GM21737 (cell line): ENCODE results near the gene TEX48.

Experiments used
- ATAC-seq: cut with Tn5 transposase; IDR thresholded peaks from one replicate; pipeline ENCODE4 v1.9.1; 2021; ENCODE audit warnings: mild to moderate bottlenecking, moderate library complexity; ENCODE audit not compliant: unreplicated experiment

The TEX48 gene

DNA sequence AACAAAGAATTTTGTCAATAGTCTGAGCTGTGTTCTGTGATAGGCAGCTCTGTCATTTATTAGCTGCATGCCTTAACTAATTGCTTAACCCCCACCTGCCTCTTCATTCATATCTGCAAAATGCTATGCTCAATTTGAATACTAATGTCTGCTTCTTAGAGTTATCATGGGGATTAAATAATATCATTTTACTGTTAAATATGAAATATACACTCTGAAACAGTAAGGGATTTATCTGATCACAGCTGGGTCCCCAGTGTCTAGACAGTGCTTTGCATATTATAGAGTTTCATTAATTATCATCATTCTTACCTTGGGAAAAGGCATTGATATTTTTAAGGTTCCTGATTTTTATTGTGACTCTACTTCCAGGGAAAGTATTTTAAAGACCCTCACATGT, 12.0 kb downstream of the TEX48 start:
- ATAC-seq, result no peak

DNA sequence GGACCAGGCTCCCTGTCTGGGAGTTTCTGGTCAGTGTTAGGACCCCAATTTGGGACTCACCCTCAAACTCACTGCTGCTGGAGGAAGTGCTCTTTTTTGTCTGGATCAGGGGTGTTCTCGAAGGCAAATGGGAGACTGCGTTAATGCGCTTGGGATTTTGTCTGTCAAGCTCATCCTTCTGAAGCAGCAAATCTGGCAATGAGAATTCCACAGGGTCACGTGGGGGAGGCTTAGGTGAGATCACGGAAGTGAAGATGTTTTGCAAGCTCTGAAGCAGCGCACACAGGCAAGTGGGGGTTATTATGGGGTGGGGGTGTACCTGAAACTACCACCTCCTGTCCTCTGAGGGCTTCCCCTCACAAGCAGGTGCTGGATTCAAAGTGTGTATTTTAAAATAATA, 13.8 kb downstream of the TEX48 start:
- ATAC-seq, result no peak

DNA sequence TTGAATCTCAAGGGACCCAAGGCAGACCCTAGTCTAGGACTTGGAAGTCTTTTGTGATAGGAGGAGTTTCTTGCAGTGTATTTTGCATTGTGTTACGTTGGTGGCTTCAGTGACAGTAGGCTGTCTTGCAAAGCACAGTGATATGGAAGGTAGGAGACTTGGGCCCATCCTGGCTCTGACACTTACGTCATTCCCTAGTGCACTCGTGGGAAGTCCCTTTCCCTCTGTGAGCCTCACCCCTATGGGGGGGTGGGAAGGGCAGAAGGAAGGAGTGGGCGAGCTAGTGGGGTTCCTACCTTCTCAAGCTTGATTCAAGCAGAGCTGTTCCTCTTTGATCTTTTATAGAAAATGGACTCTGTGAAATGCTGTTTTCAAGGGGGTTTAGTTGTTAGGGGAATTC, 15.1 kb downstream of the TEX48 start:
- no peak for ATAC-seq

DNA sequence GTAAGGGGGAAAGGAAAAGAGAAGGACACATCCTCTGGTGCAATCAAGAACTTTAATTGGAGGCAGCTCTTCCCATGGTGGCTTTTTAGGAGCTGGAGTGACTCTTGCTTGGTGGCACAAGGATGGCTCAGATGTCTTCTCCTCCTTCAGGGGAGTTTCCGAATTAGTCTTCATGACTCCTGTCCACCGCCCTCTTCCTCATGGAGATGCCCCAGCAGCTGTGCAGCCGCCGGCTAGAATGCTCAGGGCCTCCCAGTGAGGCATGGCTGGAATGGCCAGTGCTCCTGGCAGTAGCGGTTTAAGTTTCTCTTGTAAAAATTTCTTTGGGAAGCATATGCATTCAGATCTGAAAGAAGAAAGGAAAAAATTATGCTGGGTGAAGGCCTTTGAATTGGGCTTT, 15.6 kb downstream of the TEX48 start:
- ATAC-seq, result no peak

DNA sequence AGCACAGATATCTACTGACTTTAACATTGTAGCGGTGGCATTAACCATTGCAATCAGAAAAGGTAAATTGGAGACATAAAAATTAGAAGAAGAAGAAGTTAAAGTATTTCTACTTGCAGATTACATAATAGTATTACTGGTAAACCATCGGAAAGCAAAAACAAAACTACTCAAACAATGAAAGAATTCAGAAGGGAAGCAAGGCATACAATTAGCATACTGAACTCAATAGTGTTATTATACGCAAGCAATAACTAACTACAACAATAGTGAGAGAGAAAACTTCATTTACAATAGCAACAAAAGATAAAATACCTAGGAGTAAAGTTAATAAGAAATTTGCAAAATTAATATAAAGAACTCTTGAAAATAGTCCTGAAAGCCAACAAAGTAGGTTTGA, 17.8 kb downstream of the TEX48 start:
- no peak for ATAC-seq

DNA sequence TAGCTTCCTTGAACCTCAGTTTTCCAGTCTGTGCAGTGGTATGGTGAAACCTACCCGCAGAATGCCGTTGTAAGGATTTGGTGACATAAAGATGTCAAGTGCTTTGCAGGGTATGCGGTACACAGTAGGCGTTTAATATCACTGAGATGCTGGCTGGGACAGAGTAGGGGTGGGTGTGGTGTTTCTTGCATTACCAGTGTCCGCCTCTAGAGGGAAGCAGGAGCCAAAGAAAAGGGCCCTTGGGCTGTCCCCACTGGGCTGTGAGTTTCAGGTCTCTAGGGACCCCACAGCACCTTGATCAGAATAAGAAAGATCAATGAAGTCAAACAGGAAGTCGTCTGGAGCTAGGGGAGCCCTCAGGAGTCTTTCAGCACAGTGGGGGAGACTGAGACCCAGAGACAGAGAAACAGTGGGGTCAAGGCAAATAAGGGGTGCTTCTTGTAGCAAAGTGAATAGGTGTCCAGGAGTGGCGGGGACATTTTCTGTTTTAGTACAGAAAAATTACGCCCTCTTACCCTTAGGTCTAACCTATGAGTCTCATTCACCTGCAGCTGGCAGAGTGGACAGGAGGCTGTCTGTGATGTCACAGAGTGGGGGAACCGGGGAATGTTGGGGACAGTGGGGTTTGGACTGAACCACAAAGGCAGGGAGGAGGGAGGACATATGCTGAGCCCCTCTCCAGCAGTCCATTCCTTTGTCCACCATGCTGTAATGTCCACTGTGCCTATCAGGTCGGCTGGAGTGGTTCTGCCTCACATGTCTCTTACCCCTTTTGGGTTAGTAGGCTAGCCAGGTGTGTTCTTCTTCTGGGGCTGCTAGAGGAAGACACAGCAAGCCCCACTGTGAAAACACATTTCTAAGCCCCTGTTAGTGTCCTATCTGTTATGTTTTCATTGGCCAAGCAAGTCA, 19.7 kb downstream of the TEX48 start:
- no peak for ATAC-seq

DNA sequence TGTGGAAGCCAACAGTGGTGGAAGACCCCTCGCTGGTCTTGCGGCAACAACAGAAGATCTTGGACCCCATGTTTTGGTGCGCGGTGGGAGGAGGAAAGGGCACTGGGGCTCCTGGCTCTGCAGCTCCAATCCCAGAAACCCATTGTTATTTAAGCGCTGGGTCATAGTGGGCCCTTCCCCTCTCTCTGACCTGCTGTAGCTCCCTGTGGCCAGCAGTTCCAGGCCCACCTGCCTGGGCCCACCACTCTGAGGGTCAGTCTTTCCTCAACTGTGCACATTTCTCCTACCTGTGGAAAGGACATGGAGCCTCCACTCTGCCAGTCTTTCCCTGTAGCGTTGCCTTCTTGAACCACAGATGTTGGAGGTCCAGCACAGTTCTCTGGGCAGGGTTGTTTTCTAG, 24.3 kb downstream of the TEX48 start, which contains the start of gene TEX53:
Gene TEX53 (minus strand): TSS at position 101 of the 400 bp plus-strand sequence. CDS start 31 bp downstream, at position 70.
- ATAC-seq, result no peak

DNA sequence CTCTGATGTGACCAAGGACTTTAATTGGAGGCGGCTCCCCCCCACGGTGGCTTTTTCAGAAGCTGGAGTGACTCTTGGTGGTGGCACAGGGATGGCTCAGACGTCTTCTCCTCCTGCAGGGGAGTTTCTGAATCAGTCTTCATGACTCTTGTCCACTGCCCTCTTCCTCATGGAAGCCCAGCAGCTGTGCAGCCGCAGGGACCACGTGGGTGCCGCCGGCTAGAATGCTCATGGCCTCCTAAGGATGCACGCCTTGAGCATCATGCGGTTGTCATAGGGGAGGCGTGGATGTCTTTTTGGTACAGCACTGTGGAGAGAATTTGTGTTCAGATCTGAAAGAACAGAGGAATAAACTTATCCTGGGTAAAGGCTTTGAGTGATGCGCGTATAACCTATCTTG, 25.7 kb downstream of the TEX48 start:
- no peak for ATAC-seq

DNA sequence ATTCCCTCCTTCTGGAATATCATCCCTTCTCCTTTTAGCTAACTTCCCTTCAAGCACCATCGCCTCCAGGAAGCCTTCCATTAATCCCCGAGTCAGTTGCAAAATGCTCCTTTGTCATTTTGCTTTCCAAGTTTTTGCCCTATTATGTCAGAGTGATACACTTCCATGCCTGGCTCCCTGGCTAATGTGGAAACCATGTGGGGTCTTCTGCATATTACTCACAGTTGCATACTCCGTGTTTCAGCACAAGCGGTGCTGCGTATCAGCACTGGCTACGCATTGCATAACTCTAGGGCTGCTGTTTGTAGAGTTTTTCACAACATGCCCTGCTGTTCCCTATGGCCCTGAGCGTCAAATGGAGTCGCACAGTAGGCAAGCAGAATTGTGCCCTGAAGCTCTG, 26.3 kb downstream of the TEX48 start:
- no peak for ATAC-seq

DNA sequence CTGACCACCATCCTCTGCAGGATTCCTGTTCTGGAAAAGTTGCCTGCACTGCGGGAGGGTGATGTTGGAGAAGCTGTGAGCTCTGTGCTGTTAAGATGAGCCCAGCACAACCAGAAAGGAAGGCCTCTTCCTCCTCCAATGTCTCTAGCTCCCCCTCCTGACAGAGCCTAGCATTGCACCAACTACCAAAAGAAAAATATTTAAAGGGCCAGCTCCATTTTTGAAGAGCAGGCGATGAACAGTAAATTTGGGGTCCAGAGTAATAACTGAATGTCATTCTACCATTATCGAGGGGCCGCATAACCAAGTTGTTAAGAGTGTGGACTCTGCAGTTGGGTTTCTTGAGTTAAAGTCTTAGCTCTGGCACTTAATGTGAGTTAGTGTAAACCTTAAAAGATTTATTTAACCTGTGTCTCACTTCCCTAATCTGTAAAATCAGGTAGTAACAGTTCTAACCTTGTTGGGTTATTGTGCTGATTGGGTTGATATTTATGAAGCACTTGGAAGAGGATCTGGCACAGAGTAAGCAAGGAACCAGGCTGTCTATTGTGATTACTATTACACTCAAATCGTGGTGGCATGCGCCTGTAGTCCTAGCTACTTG, 28.3 kb downstream of the TEX48 start:
- no peak for ATAC-seq

DNA sequence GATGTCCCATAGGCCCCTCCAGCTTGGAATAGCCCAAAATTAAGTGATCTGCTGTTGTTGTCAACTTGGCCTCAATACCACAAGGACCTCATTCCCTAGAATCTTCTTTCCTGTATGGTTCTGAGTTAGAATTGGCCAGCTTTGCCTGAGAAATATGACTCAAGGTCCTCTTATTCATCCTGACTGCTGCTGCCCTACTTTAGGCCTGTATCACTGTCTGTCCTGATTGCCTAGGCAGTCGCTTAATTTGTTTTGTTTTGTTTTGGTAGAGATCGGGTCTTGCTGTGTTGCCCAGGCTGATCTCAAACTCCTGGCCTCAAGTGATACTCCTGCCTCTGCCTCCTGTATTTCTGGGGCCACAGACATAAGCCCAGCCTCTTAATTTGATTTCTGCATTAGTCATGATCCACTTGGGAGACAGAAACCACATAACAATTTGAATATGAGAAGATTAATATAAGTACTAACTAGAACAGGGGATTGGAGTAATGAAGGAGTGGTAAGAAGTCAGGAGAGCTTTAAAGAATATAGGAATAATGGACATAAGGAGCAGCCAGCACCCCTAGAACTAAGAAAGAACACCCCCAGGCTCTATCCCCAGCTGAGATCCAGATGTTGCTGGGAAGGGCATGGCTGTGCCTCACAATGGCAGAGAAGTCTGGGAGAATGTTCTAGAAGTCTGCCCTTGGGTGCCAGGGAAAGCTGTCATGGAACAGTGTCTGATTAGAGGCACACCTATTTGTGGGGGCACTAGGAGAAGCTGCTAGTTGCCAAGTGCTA, 29.0 kb downstream of the TEX48 start:
- no peak for ATAC-seq

DNA sequence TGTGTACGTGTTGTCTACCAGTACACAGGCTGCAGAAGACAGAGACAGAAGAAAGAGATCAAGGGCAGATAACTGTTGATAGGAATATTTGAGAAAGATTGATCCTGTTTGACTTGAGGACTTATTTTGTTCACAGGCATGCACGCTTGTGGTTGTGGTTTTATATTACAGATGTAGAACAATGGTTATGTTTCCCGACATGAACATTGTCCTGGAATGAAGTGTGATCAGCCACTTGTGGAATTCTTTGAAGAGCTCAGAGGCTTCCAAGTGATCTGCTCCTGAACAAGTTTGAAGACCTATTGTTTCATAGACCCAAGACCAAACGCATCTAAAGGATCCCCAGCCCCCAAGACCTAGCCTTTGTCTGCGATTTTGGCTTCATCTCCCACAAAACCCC, 38.1 kb downstream of the TEX48 start:
- ATAC-seq, result no peak

DNA sequence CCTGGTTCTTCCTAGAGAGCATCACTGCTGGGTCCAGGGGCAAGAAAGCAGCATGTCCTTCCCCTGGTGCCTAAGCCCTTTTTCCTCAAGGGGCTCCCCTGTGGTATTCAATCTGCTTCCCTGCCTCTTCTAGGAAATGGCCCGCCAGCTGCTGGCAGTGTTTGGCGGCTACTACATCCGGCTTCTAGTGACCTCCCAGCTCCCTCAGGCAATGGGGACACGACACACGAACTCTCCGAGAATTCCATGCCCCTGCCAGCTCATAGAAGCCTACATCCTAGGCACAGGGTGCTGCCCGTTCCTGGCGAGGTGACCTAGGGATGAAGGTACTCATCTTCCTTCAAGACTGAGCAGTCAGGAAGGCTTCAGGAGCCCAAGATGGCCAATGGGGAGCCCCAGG, 39.0 kb downstream of the TEX48 start:
- ATAC-seq, result no peak

DNA sequence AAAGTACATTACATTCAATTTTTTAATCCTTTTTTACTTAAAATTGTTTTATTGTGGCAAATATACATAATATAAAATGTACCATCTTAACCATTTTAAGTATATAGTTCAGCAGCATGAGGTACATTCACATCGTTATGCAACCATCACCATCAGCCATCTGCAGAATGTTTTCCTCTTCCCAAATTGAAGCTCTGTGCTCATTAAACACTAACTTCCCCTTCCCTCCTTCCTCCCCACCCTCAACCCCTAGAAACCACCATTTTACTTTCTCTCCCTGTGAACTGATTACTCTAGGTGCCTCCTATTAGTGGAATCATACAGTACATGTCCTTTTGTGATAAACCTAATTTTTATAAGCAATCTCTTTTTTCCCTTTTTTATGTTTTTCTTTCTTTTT, 40.0 kb downstream of the TEX48 start:
- no peak for ATAC-seq

DNA sequence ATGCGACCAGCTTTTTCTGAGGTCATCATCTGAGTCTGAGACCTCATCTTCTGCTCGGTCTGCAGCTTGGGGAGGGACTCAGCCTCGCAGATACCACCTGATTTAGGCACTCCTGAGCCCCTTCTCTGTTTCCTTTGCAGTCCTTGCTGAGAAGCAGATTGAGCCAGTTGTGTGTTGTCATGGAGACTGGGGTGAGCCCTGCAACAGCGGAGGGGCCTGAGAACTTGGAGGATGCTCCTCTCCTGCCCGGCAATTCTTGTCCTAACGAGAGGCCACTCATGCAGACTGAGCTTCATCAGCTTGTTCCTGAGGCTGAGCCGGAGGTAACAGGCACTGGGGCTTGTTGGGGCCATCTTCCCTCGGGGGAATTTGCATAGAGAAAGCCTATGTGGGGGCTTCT, 43.6 kb downstream of the TEX48 start:
- ATAC-seq, result no peak

DNA sequence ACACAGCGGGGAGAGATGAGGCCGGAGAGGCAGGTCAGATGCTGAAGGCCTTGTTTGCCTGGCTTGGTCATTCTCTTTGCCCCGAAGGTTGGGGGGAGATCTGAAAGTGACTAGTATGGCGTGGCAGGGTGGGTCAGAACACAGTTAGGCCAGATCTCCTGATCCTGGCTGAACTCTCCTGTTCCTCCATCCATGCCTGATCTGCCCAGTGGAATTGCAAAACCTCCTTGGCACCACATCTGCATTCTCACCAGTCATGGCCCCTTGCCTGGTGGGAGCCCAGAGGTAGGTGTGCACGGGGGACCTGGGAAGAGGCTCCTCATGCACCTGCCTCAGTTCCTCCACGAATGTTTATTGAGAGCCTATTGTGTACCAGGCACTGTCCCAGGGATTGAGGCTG, 47.6 kb downstream of the TEX48 start:
- ATAC-seq, result no peak

DNA sequence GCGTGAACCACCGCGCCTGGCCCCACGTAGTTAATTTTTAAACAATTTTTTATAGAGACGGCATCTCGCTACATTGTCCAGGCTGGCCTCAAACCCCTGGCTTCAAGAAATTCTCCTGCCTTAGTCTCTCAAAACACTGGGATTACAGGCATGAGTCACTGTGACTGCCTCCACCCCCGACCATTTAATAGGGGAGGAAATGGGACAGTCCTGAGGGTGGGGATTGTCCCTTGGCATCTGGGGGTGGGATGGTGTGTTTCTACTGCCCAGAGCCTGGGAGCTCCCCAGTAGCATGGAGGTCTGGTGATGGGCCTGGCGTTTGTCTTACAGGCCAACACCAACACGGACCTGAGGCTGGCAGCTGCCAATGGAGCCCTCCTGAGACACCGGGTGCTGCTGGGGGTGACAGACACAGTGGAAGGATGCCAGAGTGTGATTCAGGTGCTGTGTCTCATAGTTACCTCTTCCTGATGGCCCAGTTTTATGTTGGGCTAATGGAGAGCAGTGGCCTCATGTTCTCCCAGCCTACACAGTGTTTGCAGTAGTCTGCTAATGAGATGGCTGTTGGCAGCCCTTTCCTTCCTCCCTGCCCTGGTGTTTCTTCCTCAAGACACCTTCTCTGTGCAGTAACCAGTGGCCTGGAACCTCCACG, 48.4 kb downstream of the TEX48 start:
- ATAC-seq, result no peak

DNA sequence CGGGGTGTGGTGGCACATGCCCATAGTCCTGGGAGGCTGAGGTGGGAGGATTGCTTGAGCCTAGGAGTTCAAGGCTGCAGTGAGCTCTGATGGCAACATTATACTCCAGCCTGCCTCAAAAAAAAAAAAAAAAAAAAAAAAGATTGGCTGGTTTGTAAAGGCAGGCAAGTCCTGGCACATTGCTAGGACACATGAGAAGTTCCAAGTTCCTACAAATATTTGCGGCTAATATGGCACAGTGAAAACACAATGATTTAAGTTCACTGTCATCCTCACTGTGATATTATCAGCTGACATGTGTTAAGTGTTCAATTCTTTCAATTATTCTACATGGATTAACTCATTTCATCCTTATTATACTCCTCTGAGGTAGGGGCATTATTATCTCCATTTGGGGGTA, 50.8 kb downstream of the TEX48 start:
- no peak for ATAC-seq

DNA sequence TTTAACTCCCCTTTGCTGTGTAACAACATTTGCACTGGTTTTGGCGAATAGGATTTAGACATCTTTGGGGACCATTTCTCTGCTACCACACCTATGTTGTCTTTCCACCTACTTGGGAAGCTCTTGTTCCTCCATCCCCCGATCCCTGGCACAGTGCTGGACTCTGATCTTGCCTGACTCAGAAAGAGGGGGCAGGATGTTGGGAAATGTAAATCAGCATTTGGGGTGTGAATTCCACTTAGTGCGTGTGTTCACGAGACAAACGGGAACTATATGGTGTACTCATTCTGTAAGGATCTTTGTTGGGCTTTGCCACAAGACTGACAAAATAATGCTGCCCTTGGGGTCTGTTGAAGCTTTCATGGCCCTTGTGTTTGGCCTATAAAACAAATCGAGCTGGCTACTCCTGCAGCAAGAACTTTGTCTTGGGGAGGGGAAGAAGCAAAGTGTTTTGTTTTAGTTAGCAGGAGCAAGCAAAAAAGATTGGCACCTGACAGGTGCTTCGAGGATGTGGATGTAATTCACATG, 52.4 kb downstream of the TEX48 start:
- no peak for ATAC-seq

DNA sequence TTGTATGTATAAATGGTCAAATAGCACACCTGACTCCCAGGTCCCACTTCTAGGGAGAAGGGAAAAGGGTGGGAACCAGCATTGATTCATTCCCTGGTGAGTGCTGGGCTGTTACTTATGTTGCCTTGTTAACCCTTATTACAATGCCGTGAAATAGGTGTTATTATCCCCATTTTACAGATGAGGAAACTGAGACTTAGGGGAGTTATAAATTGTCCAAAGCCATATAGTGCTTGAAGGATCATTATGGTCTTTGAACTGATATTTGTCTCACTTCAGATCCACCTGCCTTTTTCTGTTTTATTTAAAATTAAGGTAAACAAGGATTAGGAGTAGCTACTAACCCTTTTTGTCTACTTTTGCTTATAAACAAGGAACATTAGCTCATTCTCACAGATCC, 54.4 kb downstream of the TEX48 start:
- ATAC-seq, result no peak

DNA sequence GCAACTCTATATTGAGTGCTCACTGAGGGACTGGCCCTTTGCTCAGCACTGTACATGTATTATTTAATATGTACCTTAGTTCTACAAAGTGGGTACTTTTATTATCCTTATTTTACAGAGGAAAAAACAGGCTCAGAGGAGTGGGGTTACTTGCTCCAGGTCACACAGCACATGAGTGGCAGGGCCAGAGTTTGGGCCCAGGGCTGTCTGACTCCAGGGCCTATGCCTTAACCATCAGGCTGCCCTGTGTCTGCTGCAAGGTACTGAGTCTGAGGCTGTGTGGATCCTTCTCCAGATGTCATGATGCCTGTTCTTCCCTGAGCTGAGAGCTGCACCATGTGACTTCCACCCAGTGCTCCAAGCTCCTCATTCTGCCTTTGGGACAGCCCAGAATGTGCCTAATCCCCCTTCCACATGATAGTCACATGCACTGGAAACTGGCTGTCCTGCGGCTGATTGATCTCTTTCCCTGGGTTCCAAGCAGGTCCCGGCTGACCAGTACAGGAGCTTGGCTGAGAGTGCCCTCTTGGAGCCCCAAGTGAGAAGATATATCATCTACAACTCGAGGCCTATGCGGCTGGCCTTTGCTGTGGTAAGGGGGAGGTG, 55.5 kb downstream of the TEX48 start:
- no peak for ATAC-seq
